RCC 7860 (cell line): ENCODE data around the gene RAPGEF6.
"Not testable (repeated sequence)": the region's sequence is repeated elsewhere in the genome, so short reads cannot be mapped to it uniquely, and the experiment has no call there.

Experiments used
- DNase-seq: peaks from one replicate; pipeline ENCODE4 v3.0.0-alpha.2; 2015; ENCODE audit warnings: low spot score
- FAIRE-seq: peaks from 2 replicates; lab custom pipeline; 2012; peaks lifted over from hg19 to GRCh38; lab: Jason Lieb, UNC

The RAPGEF6 gene

GRCh38 chr5:131644822-131645221, 9.8 kb upstream of the RAPGEF6 start:
- DNase-seq: no peak
- FAIRE-seq: no peak

DNA sequence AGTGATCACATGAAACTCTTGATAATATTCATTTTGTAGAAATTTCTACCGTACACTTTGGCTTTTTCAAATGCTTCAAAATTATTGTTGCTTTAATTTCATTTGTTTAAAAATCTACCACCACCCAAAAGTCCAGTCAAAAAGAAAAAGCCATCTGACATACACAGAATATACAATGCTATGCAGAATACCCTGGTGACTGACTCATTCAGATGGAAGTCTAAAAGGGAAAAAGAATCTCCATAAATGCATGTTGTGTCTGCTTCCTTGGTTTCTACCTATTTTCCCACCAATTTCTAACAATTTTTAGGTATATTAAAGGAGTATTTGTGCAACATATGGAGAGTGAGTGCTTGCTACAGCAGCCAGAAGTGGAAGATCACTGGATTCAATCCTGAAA, 9.3 kb upstream of the RAPGEF6 start:
- FAIRE-seq: no peak
- DNase-seq: no peak

GRCh38 chr5:131641494-131641893, 6.5 kb upstream of the RAPGEF6 start:
- FAIRE-seq (no peak), DNase-seq (no peak)

DNA sequence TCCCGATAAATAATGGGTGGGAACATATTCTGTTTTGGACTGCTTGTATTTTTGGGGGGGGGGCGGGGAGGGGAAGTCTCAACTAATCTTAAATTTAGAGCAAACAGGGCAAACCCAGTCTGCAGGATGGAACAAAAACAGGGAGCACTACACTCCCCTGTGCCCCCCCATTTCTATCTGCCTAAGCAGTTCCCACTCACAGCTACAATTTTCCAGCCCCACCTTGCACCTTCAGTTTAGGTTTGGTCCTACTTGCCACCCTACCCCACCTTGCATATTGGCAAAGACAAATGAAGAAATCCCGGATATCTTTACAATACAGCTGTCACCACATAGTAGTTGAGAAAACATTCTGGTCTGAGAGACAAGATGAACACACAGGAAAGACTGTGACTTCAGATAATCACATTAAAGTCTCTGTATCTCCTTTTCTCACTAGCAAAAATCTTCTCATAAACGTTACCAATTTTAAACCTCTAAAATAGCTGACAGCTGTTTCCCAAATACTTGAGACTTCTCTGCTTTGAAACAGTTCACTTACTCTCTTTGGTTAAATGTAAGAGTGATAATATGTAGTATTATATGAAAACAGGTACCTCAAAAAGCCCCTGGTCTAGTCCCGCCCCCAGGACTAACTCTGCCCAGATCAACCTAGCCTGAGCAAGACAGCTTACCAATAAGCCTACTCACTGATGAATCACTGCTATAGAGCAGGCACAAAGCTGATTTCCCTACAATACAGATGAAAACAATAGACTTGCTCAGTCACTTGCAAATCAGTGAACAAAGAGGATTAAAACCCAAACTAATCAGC, 5.2 kb upstream of the RAPGEF6 start:
- FAIRE-seq: no peak
- DNase-seq: no peak

DNA sequence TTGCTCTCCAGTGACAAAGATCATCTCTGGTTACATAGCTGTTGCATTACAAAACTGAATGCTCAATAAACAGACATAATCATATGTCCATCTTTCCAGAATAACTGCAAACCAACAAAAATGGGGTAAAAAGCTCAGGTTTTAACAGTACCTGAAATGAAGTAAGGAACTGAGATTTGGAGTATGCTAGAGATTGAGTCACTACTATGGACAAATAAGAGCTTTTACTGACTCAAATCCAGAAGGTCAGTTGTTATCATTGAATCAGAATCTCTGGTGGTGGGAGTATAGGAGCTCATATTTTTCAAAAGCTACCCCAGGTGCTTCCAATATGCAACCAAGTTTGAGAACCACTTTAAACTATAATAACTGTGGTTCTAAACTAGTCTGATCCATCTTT, 4.1 kb upstream of the RAPGEF6 start:
- no peak for FAIRE-seq
- DNase-seq: no peak

DNA sequence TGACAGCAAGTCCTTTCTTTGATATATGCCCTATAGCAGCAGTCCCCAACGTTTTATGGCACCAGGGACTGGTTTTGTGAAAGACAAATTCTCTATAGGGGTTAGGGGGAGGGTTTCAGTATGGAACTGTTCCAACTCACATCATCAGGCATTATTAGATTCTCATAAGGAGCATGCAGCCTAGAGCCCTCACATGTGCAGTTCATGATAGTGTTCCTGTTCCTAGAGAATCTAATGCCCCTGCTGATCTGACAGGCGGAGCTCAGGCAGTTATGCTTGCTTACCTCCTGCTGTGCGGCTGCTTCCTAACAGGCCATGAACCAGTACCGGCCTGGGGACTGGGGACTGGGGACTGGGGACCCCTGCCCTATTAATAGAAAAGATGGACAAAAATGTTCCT, 2.7 kb upstream of the RAPGEF6 start:
- FAIRE-seq (no peak), DNase-seq (no peak)

DNA sequence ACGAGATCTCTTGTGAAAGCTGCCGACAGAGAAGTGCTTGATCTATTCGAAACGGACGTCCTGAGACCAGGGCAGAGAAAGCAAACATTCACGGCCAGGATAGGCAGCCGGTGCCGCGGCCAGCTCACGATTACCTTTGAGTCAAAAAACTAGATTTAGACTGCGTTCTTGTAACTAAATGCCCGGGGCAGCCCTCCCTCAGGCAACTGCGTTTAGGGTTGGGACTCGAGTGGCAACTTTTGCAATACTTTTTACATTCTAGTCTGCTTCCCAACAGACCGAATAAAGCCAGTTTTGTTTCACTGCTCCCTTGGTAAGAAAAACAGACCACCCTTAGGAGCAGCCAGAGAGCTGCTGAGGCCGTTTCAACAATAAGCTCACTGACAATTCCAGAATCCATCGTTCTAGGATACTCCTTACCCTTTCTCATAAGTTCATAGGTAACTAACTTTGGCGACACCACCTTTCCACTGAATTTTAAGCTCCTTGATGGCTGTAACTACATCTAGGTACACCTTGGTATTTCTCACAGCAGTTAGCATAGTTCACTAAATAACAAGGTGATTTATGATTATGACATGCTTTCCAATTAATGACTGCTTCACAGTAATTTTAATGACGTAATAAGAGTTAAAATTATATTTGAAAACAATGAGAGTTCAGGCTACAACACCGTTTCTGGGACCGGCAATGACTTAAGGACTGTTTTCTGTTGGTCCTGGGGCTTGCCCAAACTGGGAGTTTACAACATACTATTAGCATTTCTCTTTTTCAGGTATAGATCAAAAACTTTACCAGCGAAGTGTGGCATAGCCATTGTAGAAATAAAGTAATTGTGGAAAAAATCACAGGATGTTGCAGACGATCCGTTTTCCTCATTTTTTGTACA, 899 bp upstream of the RAPGEF6 start:
- FAIRE-seq: no peak

GRCh38 chr5:131634666-131634995, 398 bp downstream of the RAPGEF6 start:
- DNase-seq: peak; percentile 52
- no peak for FAIRE-seq

More for the DNA sequence above, 899 bp upstream of the RAPGEF6 start:
- DNase-seq: peak; percentile 15

GRCh38 chr5:131634238-131634637, 791 bp downstream of the RAPGEF6 start:
- FAIRE-seq (no peak), DNase-seq (no peak)

GRCh38 chr5:131633830-131634229, 1.2 kb downstream of the RAPGEF6 start:
- no peak for DNase-seq
- FAIRE-seq: no peak

DNA sequence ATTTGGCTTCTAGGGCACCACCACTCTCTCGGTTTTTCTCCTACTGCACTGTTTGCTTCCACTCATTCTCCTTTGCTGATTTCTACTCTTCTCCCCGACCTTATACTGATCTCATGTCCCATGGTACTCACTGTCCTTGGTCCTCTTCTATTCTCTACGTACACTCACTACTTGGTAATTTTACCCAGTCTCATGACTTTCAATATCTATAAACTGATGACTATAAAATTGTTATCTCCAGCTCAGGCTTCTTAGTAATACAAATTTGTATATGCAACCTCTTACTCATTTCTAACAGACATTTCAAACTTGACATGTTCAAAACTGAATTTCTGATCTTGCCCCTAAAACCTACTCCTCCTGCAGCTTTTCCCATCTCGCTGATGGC, 4.1 kb downstream of the RAPGEF6 start:
- DNase-seq (no peak), FAIRE-seq (no peak)

DNA sequence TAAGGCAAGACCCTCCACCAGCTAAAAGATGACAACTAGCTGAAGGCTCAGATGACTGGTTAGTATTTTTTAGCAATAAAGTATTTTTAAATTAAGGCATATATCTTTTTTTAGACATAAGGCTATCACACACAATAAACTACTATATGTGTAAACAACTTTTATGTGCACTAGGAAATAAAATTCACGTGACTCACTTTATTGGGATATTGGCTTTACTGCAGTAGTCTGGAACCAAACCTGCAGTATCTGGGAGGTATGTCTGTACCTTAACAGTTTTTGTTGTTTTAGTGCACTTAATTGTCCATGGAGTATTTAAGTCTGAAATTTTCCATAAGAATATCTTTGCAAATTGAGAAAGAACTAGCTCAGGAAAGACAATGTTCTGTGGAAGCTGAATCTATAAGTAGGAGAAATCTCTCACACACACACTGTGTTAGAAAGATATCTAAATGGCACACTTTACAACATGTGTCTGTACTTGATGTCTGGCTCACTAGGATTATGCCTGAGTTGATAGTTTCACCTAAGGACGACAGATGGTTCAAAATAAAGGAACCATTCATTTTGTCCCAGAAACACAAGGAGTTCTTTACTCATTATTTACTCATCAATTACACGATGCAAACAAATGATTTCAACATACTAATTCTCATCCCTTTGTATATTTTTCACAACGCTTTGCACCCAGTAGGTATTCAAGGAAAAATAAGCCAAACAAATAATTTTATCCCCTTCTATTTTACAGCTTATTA, 4.6 kb downstream of the RAPGEF6 start:
- FAIRE-seq: no peak
- DNase-seq: no peak

- peak; percentile 30 for DNase-seq
- peak; percentile 77 for FAIRE-seq
Observed at GRCh38 chr5:131628990-131629389, 6.0 kb downstream of the RAPGEF6 start.

GRCh38 chr5:131627207-131627865, 7.7 kb downstream of the RAPGEF6 start:
- DNase-seq: no peak
- FAIRE-seq: no peak

DNA sequence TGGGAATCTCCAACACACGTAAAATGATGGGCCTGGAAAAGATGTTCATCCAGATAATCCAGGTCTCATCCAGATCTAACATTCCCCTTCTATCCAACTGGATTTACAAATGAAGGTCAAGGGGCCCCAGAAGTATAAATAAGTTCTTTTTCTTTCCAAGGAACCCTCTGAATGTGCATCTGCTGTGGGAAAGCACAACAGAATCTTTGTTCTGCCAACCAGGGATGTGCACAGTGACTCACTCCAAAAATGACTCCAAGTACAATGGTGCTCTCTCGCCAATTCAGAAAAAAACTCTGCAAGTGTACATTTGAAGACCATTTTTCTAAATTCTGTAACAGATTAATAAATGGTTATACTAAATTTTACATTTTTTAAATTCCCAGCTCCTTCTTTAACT, 12.4 kb downstream of the RAPGEF6 start:
- FAIRE-seq (no peak), DNase-seq (no peak)

DNA sequence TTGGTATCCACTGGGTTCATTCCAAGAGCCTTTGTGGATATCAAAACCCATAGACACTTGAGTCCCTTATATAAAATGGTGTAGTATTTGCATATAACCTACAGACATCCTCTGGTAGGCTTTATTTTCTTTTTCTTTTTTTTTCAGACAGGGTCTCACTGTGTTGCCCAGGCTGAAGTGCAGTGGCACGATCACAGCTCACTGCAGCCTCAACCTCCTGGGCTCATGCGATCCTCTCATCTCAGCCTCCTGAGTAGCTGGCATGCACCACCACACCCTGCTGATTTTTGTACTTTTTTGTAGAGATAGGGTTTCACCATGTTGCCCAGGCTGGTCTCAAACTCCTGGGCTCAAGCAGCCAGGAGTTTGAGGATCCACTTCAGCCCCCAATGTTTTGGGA, 13.9 kb downstream of the RAPGEF6 start:
- FAIRE-seq, DNase-seq: not testable (repeated sequence)

GRCh38 chr5:131619102-131619501, 15.9 kb downstream of the RAPGEF6 start:
- DNase-seq: no peak
- FAIRE-seq: no peak

- DNase-seq (no peak), FAIRE-seq (no peak)
Observed at GRCh38 chr5:131617140-131617822, 17.7 kb downstream of the RAPGEF6 start.

- FAIRE-seq: no peak
- DNase-seq: no peak
Observed at GRCh38 chr5:131615957-131616356, 19.1 kb downstream of the RAPGEF6 start.

GRCh38 chr5:131613423-131613822, 21.6 kb downstream of the RAPGEF6 start:
- DNase-seq (no peak), FAIRE-seq (no peak)
